GM12874 (cell line): ENCODE results near the gene AK2.

Source experiments
- TF ChIP-seq, protein P1 (sequence below): IDR thresholded peaks from 2 replicates; pipeline ENCODE4 v1.5.1; 2011; ENCODE audit warnings: low read depth, mild to moderate bottlenecking, control low read depth, low read length, moderate library complexity; ENCODE audit not compliant: insufficient read depth

AK2 gene

DNA sequence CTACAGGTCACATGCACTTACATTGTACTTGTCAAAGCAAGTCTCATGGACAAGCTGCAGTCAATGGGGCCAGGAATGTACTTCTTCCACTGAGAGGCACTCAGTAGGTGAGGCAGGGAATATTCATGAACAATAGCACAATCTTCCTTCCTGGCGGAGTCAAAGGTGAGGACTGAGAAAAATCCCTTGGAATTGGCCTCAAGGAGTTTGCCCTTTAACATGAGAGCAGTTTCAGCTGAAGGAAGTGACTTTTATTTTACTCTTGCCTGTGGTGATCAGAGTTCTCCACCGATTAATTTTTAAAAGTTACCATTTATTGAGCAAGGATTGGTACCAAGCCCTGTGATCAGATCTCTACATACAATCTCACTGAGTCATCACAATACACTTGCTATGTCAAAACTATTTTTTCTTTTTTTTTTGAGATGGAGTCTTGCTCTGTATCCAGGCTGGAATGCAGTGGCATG is 11.2 kb upstream of the AK2 start:
- TF ChIP-seq, protein P1, sequence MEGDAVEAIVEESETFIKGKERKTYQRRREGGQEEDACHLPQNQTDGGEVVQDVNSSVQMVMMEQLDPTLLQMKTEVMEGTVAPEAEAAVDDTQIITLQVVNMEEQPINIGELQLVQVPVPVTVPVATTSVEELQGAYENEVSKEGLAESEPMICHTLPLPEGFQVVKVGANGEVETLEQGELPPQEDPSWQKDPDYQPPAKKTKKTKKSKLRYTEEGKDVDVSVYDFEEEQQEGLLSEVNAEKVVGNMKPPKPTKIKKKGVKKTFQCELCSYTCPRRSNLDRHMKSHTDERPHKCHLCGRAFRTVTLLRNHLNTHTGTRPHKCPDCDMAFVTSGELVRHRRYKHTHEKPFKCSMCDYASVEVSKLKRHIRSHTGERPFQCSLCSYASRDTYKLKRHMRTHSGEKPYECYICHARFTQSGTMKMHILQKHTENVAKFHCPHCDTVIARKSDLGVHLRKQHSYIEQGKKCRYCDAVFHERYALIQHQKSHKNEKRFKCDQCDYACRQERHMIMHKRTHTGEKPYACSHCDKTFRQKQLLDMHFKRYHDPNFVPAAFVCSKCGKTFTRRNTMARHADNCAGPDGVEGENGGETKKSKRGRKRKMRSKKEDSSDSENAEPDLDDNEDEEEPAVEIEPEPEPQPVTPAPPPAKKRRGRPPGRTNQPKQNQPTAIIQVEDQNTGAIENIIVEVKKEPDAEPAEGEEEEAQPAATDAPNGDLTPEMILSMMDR: no peak

DNA sequence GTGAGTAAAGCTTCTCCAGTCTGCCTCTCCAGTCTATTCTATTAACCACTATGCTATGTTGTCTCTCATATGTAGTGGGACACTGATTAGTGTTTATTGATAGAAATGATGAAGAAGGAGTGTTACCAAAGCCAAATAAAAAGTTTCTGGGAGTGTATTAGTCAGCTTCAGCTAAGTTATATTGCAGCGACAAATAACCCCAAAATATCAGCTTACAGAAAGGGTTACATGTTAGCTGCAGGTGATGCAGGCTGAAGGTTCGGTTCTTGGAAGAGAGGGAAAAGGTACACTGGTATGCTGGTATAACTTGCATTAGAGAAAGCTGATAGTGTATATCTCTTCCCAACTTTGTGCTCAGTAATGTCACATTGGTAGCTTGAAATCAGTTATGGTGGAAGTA is 10.6 kb upstream of the AK2 start:
- TF ChIP-seq, protein P1: no peak

DNA sequence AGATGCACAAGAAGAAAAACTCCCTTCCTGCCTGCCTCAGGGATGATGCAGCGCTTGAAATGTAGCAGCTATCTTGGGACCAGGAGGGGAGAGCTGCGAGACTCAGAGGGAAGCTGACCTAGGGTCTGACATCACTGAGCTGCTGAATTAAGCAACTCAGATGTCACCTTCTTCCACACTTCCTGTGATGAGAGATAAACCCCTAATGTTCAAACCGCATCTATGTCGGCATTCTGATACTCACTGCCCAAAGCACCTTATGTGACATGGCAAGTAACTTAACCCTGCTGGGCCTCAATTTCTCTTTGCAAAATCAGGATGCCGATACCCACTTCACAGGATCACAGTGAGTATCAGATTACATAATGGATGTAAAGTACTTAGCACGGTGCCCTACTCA is 9.1 kb upstream of the AK2 start:
- TF ChIP-seq, protein P1: no peak

DNA sequence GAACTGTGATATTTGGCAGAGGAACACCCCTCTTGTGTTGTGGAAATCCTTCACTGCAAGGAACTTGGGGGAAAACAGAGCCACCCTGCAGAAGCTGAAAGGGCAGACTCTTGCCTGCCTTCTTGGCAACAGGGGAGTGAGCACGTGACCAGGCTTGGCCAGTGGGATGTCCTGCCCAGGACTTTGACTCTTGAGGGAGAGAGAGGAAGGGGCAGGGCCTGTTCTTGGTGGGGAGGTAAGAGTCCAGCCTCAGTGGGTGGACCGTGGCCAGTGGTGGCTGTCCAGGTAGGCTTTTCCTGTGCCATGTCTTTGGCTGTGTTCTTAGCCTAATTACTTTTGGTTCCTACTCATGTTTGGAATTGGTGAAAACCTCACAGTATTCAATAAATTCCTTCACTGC is 8.6 kb upstream of the AK2 start:
- TF ChIP-seq, protein P1: no peak

DNA sequence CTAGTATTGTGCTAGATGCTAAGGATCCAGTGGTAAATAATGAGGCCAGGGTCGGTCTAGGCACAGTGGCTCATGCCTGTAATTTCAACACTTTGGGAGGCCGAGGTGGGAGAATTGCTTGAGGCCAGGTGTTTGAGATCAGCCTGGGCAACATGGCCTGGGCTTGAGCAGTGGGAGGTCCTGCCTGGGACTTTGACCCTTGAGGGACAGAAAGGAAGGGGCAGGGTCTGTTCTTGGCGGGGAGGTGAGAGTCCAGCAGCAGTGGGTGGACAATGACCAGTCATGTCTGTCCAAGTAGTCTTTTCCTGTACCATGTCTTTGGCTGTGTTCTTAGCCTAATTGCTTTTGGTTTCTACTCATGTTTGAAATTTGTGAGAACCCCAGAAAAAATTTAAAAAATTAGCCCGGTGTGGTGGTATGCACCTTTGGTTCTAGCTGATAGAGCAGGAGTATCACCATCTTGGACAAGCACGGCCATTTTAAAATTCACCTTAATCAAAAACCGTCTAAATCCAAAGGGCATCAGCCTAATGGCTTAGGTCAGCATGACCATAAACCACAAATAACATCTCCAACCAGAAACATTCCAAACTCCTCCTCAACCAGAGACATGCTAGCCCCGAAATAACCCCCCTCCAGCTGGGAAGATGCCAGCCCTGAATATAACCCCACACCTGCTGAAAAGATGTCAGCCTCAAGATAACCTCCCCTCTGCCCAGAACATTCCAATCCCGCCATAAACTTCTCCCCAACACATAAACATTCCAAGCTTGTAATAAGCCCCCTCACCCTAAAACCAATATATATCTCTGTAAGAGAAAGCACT is 6.8 kb upstream of the AK2 start:
- TF ChIP-seq, protein P1: no peak

DNA sequence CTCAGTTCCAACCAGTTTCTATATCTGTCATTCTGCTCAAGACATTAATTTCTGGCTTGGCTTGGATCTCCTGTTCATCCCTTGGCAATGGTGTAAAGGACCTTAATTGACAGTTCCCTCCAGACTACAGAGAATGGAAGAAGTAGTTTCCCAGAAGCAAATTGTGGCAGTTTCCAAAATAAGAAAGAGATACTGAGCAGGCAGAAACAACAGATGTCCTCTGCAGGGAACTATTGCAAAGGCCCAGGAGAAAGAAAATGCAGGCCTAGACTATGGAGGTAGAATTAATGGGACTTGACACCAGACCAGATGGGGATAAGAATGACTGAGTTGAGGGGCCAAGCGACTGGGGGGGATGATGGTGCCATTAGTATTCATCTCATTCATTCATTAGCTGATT is 6.1 kb upstream of the AK2 start:
- TF ChIP-seq, protein P1: no peak

DNA sequence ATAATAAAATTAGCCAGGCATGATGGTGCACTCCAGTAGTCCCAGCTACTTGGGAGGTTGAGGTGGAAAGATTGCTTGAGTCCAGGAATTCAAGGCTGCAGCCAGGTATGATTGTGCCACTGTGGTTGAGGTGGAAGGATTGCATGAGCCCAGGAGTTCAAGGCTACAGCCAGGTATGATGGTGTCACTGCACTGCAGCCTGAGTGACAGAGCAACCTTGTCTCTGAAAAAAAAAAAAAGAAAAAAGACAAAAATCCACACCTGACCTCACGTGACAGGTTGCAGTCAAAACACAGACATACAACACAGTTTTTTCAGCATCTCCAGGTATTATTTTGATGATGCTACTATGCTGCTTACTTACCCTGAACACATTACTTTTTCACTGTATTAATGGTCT is 4.3 kb upstream of the AK2 start:
- TF ChIP-seq, protein P1: no peak
